CD4-positive, alpha-beta T cell treated with Interleukin-2 at 100 ng/mL for 4 hours (primary cell): ENCODE results near the gene STK36.

Experiments
- DNase-seq: peaks from one replicate; pipeline ENCODE4 v3.0.0-alpha.2; 2020; ENCODE audit warnings: low spot score

The STK36 gene

GRCh38 chr2:218746960-218747359, 75.1 kb downstream of the STK36 start:
- DNase-seq = no peak

GRCh38 chr2:218748741-218749441, 77.0 kb downstream of the STK36 start:
- no peak for DNase-seq
